ENCODE results near the gene DIP2A.
"Not testable (repeated sequence)": the region's sequence is repeated elsewhere in the genome, so short reads cannot be mapped to it uniquely, and the experiment has no call there.

The DIP2A gene

GRCh38 chr21:46429754-46430681, 28.7 kb upstream of the DIP2A start:
- no peaks in the 10 kb centered on the region for H3K79me2 ChIP-seq (ENCODE audit: control insufficient read depth, insufficient read depth, low read length, poor library complexity)
- no peak overlapping the region for H3K4me3 ChIP-seq (ENCODE audit: low read depth, low read length)
- H4K91ac ChIP-seq (ENCODE audit: low read depth, low read length), result no peak overlapping the region
- H2BK5ac ChIP-seq (ENCODE audit: low read depth, low read length, poor library complexity), result no peak overlapping the region
- no peak overlapping the region for H3K14ac ChIP-seq (ENCODE audit: low read length)
- no peak overlapping the region for H2AFZ ChIP-seq (ENCODE audit: insufficient read depth, low read length, poor library complexity)
- no peak overlapping the region for H4K12ac ChIP-seq (ENCODE audit: low read depth, low read length)
- H3K9me3 ChIP-seq (ENCODE audit: insufficient read depth, low read depth, low read length), result no peaks in the 10 kb centered on the region
- H3K27ac ChIP-seq (ENCODE audit: low read depth, low read length), result no peak overlapping the region
- no peaks in the 10 kb centered on the region for H3K79me1 ChIP-seq (ENCODE audit: low read length)
- H2BK120ac ChIP-seq (ENCODE audit: insufficient read depth, low read length, poor library complexity), result no peak overlapping the region
- H3K4me2 ChIP-seq (ENCODE audit: low read length), result no peak overlapping the region
- no peaks in the 10 kb centered on the region for H3K27me3 ChIP-seq (ENCODE audit: insufficient read depth, low read length)
- H3K23ac ChIP-seq (ENCODE audit: low read length), result no peak overlapping the region
- no peak overlapping the region for H2AK5ac ChIP-seq (ENCODE audit: low read length)
- no CpG with 5 or more reads among the region's 31 CpGs for WGBS (ENCODE audit: extremely low coverage, insufficient coverage, insufficient read length)
- no peak for DNase-seq
- no peak overlapping the region for H3K9ac ChIP-seq (ENCODE audit: low read length)
- no peak overlapping the region for H2BK12ac ChIP-seq (ENCODE audit: low read length)
- H3K4me1 ChIP-seq (ENCODE audit: control insufficient read depth in 1 of 2, insufficient read depth in 2 of 2, low read length in 2 of 2), result no peaks in the 10 kb centered on the region
- H4K8ac ChIP-seq (ENCODE audit: low read depth, low read length), result no peak overlapping the region
- peaks cover 76 to 78% of the 10 kb centered on the region in 2 experiments for H3K36me3 ChIP-seq (ENCODE audit: control insufficient read depth in 1 of 2, insufficient read depth in 2 of 2, low read length in 2 of 2)
- H3K4ac ChIP-seq (ENCODE audit: low read depth, low read length), result no peak overlapping the region
- H3K18ac ChIP-seq (ENCODE audit: low read length), result no peak overlapping the region

- H3K9ac ChIP-seq (ENCODE audit: low read length), result no peak overlapping the region
- no peak overlapping the region for H3K18ac ChIP-seq (ENCODE audit: low read length)
- H3K79me1 ChIP-seq (ENCODE audit: low read length), result no peaks in the 10 kb centered on the region
- H2BK5ac ChIP-seq (ENCODE audit: low read depth, low read length, poor library complexity), result no peak overlapping the region
- H3K36me3 ChIP-seq (ENCODE audit: control insufficient read depth in 1 of 2, insufficient read depth in 2 of 2, low read length in 2 of 2), result peaks cover 74 to 75% of the 10 kb centered on the region in 2 experiments
- no peak overlapping the region for H4K12ac ChIP-seq (ENCODE audit: low read depth, low read length)
- H3K14ac ChIP-seq (ENCODE audit: low read length), result no peak overlapping the region
- no peaks in the 10 kb centered on the region for H3K27me3 ChIP-seq (ENCODE audit: insufficient read depth, low read length)
- H3K4me3 ChIP-seq (ENCODE audit: low read depth, low read length), result no peak overlapping the region
- H4K91ac ChIP-seq (ENCODE audit: low read depth, low read length), result no peak overlapping the region
- no peak overlapping the region for H3K23ac ChIP-seq (ENCODE audit: low read length)
- no peaks in the 10 kb centered on the region for H3K4me1 ChIP-seq (ENCODE audit: control insufficient read depth in 1 of 2, insufficient read depth in 2 of 2, low read length in 2 of 2)
- no peak overlapping the region for H2AK5ac ChIP-seq (ENCODE audit: low read length)
- WGBS (ENCODE audit: extremely low coverage, insufficient coverage, insufficient read length), result no CpG with 5 or more reads among the region's 21 CpGs
- no peak overlapping the region for H2BK12ac ChIP-seq (ENCODE audit: low read length)
- no peak overlapping the region for H3K4me2 ChIP-seq (ENCODE audit: low read length)
- H3K4ac ChIP-seq (ENCODE audit: low read depth, low read length), result no peak overlapping the region
- H3K27ac ChIP-seq (ENCODE audit: low read depth, low read length), result no peak overlapping the region
- H4K8ac ChIP-seq (ENCODE audit: low read depth, low read length), result no peak overlapping the region
- H2AFZ ChIP-seq (ENCODE audit: insufficient read depth, low read length, poor library complexity), result no peak overlapping the region
- no peak for DNase-seq
- no peak overlapping the region for H2BK120ac ChIP-seq (ENCODE audit: insufficient read depth, low read length, poor library complexity)
- no peaks in the 10 kb centered on the region for H3K9me3 ChIP-seq (ENCODE audit: insufficient read depth, low read depth, low read length)
- H3K79me2 ChIP-seq (ENCODE audit: control insufficient read depth, insufficient read depth, low read length, poor library complexity), result no peaks in the 10 kb centered on the region
These were observed 27.2 kb upstream of the DIP2A start for GRCh38 chr21:46431448-46431847.

GRCh38 chr21:46431884-46432488, 26.7 kb upstream of the DIP2A start:
- Histone ChIP-seq H2AK5ac (ENCODE audit: low read length) (no peak overlapping the region), H3K4me2 (ENCODE audit: low read length) (no peak overlapping the region), H3K36me3 (ENCODE audit: control insufficient read depth in 1 of 2, insufficient read depth in 2 of 2, low read length in 2 of 2) (peaks cover 74 to 75% of the 10 kb centered on the region in 2 experiments), H3K4ac (ENCODE audit: low read depth, low read length) (no peak overlapping the region), H3K27ac (ENCODE audit: low read depth, low read length) (no peak overlapping the region), H3K4me1 (ENCODE audit: control insufficient read depth in 1 of 2, insufficient read depth in 2 of 2, low read length in 2 of 2) (no peaks in the 10 kb centered on the region), H4K91ac (ENCODE audit: low read depth, low read length) (no peak overlapping the region), H3K18ac (ENCODE audit: low read length) (no peak overlapping the region), H3K9me3 (ENCODE audit: insufficient read depth, low read depth, low read length) (no peaks in the 10 kb centered on the region), H3K14ac (ENCODE audit: low read length) (no peak overlapping the region), H2BK12ac (ENCODE audit: low read length) (no peak overlapping the region), H3K23ac (ENCODE audit: low read length) (no peak overlapping the region), H4K12ac (ENCODE audit: low read depth, low read length) (no peak overlapping the region), H4K8ac (ENCODE audit: low read depth, low read length) (no peak overlapping the region), H3K27me3 (ENCODE audit: insufficient read depth, low read length) (no peaks in the 10 kb centered on the region), H3K4me3 (ENCODE audit: low read depth, low read length) (no peak overlapping the region), H2BK5ac (ENCODE audit: low read depth, low read length, poor library complexity) (no peak overlapping the region), H2AFZ (ENCODE audit: insufficient read depth, low read length, poor library complexity) (no peak overlapping the region), H3K9ac (ENCODE audit: low read length) (no peak overlapping the region), H3K79me1 (ENCODE audit: low read length) (no peaks in the 10 kb centered on the region), H3K79me2 (ENCODE audit: control insufficient read depth, insufficient read depth, low read length, poor library complexity) (no peaks in the 10 kb centered on the region), H2BK120ac (ENCODE audit: insufficient read depth, low read length, poor library complexity) (no peak overlapping the region)
- no CpG with 5 or more reads among the region's 22 CpGs for WGBS (ENCODE audit: extremely low coverage, insufficient coverage, insufficient read length)
- DNase-seq, result no peak

- H4K12ac ChIP-seq (ENCODE audit: low read depth, low read length); H3K79me2 ChIP-seq (ENCODE audit: control insufficient read depth, insufficient read depth, low read length, poor library complexity); H3K27me3 ChIP-seq (ENCODE audit: insufficient read depth, low read length); H2AK5ac ChIP-seq (ENCODE audit: low read length); H3K9ac ChIP-seq (ENCODE audit: low read length); H4K8ac ChIP-seq (ENCODE audit: low read depth, low read length); H3K14ac ChIP-seq (ENCODE audit: low read length); H3K4me3 ChIP-seq (ENCODE audit: low read depth, low read length); H3K79me1 ChIP-seq (ENCODE audit: low read length); DNase-seq; H3K9me3 ChIP-seq (ENCODE audit: insufficient read depth, low read depth, low read length); H2BK5ac ChIP-seq (ENCODE audit: low read depth, low read length, poor library complexity); H3K23ac ChIP-seq (ENCODE audit: low read length); H3K18ac ChIP-seq (ENCODE audit: low read length); H2BK12ac ChIP-seq (ENCODE audit: low read length); H2AFZ ChIP-seq (ENCODE audit: insufficient read depth, low read length, poor library complexity); H4K91ac ChIP-seq (ENCODE audit: low read depth, low read length); H3K4ac ChIP-seq (ENCODE audit: low read depth, low read length); H3K4me2 ChIP-seq (ENCODE audit: low read length); H3K27ac ChIP-seq (ENCODE audit: low read depth, low read length); H3K4me1 ChIP-seq (ENCODE audit: control insufficient read depth in 1 of 2, insufficient read depth in 2 of 2, low read length in 2 of 2); H2BK120ac ChIP-seq (ENCODE audit: insufficient read depth, low read length, poor library complexity): not testable (repeated sequence)
- no CpG with 5 or more reads among the region's 11 CpGs for WGBS (ENCODE audit: extremely low coverage, insufficient coverage, insufficient read length)
- peaks cover 72% of the 10 kb centered on the region in 2 experiments for H3K36me3 ChIP-seq (ENCODE audit: control insufficient read depth in 1 of 2, insufficient read depth in 2 of 2, low read length in 2 of 2)
These were observed 25.6 kb upstream of the DIP2A start for GRCh38 chr21:46433116-46433515.

All from trophoblast cell (in vitro differentiated cells and primary cell).